Panc1 (cell line): Measurements from ENCODE around the gene SART3. TPM values are rescaled to one million over a fixed set of nuclear protein-coding genes. Genes with fewer than 3 reads are reported as not detected.

Source experiments
- ATAC-seq: fragments of 200-7000 bp; cut with Tn5 transposase; 2 replicates; pipeline ENCODE4 v1.9.1; 2020; ENCODE audit warnings: mild to moderate bottlenecking, moderate library complexity
- BruUV-seq: library from RNA; stranded (reverse); fragments of 400-500 nt; replicated peaks from 2 replicates; lab custom pipeline; 2021; lab: Mats Ljungman, UMichigan
- CTCF ChIA-PET: fragments of 300-600 bp; sonication (Branson Sonifier 250); formaldehyde crosslinking; loops from one replicate; lab custom pipeline; 2022; ENCODE audit warnings: antibody characterized with exemption; lab: Charles Lee
- POLR2A ChIA-PET: fragments of 300-600 bp; sonication (Branson Sonifier 250); formaldehyde crosslinking; loops from one replicate; lab custom pipeline; 2022; ENCODE audit warnings: antibody characterized with exemption; lab: Charles Lee
- DNase-seq: peaks from one replicate; pipeline ENCODE4 v3.0.0-alpha.2; 2010; ENCODE audit warnings: low read depth, low spot score
- H3K27ac ChIP-seq: 2 replicates; pipeline ENCODE4 v1.5.1; 2011; ENCODE audit warnings: mild to moderate bottlenecking, low read length, inconsistent platforms
- H3K27me3 ChIP-seq: fragments of 200-500 bp; sonication (Bioruptor generic); 2 replicates; pipeline ENCODE4 v1.6.0; 2014; ENCODE audit warnings: low read length, inconsistent platforms; ENCODE audit not compliant: control insufficient read depth, insufficient read depth
- H3K36me3 ChIP-seq: fragments of 200-500 bp; sonication (Bioruptor generic); 2 replicates; pipeline ENCODE4 v1.5.1; 2014; ENCODE audit warnings: inconsistent platforms, mild to moderate bottlenecking, low read length, moderate library complexity; ENCODE audit not compliant: control insufficient read depth, insufficient read depth
- H3K4me1 ChIP-seq: 2 replicates; pipeline ENCODE4 v1.5.1; 2011; ENCODE audit warnings: inconsistent platforms, mild to moderate bottlenecking, low read length, moderate library complexity; ENCODE audit not compliant: control insufficient read depth, insufficient read depth
- H3K4me3 ChIP-seq, 2 experiments: 2 replicates each; pipeline ENCODE4 v1.5.1; 2011 to 2012; ENCODE audit warnings: low read depth in 2 of 2, low read length in 2 of 2, mild to moderate bottlenecking in 2 of 2, inconsistent platforms in 1 of 2, moderate library complexity in 1 of 2
- H3K9me3 ChIP-seq: fragments of 200-500 bp; sonication (Bioruptor generic); 2 replicates; pipeline ENCODE4 v1.5.1; 2014; ENCODE audit warnings: low read depth, mild to moderate bottlenecking, inconsistent platforms, low read length, moderate library complexity; ENCODE audit not compliant: control insufficient read depth, insufficient read depth
- POLR2AphosphoS5 ChIP-seq: IDR thresholded peaks from 2 replicates; pipeline ENCODE4 v1.6.1; 2012; ENCODE audit warnings: mild to moderate bottlenecking, low read depth, low read length, moderate library complexity
- SIN3A ChIP-seq: IDR thresholded peaks from 2 replicates; pipeline ENCODE4 v1.6.1; 2012; ENCODE audit warnings: low read depth, mild to moderate bottlenecking, low read length, moderate library complexity, borderline replicate concordance; ENCODE audit not compliant: insufficient read depth
- TCF7L2 ChIP-seq: IDR thresholded peaks from 2 replicates; pipeline ENCODE4 v1.6.1; 2011; ENCODE audit warnings: mild to moderate bottlenecking, low read depth, low read length, inconsistent platforms
- in situ Hi-C: cut with HindIII; loops from 2 replicates; pipeline ENCODE4 v1.10.0; 2016; ENCODE audit warnings: low sequenced_read_pairs, low pct_unique_long_range_greater_than_20kb
- intact Hi-C: fragments of 100-400 bp; cut with micrococcal nuclease; formaldehyde crosslinking; loops from one replicate; pipeline ENCODE4 v1.10.0; 2022; ENCODE audit not compliant: unreplicated experiment
- total RNA-seq: library from RNA; stranded (reverse); gene quantifications from one replicate; pipeline ENCODE4 v1.2.1, GENCODE V29; 2021; ENCODE audit not compliant: unreplicated experiment
- TF ChIP-seq, protein P1 (sequence below): fragments of 450-650 bp; IDR thresholded peaks from 2 replicates; pipeline ENCODE4 v1.5.1; 2017; ENCODE audit warnings: mild to moderate bottlenecking
- TF ChIP-seq, protein P2 (sequence below), 2 experiments: IDR thresholded peaks; 2 replicates each; pipeline ENCODE4 v1.6.1; 2011 to 2012; ENCODE audit warnings: low read depth in 2 of 2, control low read depth in 1 of 2, low read length in 1 of 2, mild to moderate bottlenecking in 1 of 2, moderate library complexity in 1 of 2; ENCODE audit not compliant: insufficient read depth in 1 of 2

Gene SART3
- total RNA-seq, 1 experiment from 2014 or later = 55.9 TPM

DNA sequence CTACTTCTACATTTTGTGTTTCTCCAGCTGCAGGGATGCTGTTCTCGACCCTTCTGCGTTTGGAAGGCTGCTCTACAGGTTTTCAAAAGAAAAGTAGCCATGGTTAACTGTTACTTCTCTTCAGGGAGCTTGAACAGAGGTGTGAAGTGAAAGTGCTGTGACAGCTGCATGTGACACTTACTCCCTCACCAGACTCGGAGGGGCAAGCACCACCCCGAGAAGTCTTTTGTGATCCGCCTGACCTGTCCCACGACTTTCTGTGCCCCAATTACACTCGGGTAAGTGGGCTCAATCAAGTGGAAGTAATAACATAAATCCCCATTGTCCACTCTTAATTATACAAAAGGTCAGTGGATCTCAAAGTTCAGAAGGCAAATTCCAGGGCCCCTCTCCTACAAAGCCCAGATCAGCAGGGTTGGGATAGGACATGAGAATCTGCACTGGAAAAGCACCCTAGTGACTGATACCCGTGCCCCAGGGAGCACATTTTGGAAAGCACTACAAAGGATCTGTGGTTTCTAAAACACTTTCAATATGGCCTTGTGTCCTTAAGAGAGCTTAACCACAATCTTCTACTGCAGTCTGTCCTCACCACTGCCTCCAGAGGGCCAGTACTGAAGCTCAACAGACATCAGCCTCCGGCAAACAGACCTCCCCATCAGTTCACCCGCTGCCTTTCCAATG lies 34.3 kb downstream of the SART3 start:
- no peaks in the 10 kb centered on the region for H3K9me3 ChIP-seq
- no peaks in the 10 kb centered on the region for H3K4me1 ChIP-seq
- H3K36me3 ChIP-seq = peaks cover 35% of the 10 kb centered on the region
- ChIA-PET CTCF (no interaction called here), POLR2A (no interaction called here)
- intact Hi-C loops (no loop called here), in situ Hi-C loops (no loop called here)
- ATAC-seq (peak; percentile 65; the same call in 1 of the 2 replicates), DNase-seq (no peak)
- TF ChIP-seq, protein P1, sequence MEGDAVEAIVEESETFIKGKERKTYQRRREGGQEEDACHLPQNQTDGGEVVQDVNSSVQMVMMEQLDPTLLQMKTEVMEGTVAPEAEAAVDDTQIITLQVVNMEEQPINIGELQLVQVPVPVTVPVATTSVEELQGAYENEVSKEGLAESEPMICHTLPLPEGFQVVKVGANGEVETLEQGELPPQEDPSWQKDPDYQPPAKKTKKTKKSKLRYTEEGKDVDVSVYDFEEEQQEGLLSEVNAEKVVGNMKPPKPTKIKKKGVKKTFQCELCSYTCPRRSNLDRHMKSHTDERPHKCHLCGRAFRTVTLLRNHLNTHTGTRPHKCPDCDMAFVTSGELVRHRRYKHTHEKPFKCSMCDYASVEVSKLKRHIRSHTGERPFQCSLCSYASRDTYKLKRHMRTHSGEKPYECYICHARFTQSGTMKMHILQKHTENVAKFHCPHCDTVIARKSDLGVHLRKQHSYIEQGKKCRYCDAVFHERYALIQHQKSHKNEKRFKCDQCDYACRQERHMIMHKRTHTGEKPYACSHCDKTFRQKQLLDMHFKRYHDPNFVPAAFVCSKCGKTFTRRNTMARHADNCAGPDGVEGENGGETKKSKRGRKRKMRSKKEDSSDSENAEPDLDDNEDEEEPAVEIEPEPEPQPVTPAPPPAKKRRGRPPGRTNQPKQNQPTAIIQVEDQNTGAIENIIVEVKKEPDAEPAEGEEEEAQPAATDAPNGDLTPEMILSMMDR = no peak
- no peak for TF ChIP-seq SIN3A
- TF ChIP-seq, protein P2, sequence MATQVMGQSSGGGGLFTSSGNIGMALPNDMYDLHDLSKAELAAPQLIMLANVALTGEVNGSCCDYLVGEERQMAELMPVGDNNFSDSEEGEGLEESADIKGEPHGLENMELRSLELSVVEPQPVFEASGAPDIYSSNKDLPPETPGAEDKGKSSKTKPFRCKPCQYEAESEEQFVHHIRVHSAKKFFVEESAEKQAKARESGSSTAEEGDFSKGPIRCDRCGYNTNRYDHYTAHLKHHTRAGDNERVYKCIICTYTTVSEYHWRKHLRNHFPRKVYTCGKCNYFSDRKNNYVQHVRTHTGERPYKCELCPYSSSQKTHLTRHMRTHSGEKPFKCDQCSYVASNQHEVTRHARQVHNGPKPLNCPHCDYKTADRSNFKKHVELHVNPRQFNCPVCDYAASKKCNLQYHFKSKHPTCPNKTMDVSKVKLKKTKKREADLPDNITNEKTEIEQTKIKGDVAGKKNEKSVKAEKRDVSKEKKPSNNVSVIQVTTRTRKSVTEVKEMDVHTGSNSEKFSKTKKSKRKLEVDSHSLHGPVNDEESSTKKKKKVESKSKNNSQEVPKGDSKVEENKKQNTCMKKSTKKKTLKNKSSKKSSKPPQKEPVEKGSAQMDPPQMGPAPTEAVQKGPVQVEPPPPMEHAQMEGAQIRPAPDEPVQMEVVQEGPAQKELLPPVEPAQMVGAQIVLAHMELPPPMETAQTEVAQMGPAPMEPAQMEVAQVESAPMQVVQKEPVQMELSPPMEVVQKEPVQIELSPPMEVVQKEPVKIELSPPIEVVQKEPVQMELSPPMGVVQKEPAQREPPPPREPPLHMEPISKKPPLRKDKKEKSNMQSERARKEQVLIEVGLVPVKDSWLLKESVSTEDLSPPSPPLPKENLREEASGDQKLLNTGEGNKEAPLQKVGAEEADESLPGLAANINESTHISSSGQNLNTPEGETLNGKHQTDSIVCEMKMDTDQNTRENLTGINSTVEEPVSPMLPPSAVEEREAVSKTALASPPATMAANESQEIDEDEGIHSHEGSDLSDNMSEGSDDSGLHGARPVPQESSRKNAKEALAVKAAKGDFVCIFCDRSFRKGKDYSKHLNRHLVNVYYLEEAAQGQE (IDR thresholded peaks at IDR 0.05; ENCODE audit: insufficient read depth in 1 of 2, low read depth in 2 of 2, low read length in 1 of 2) = no peak
- TF ChIP-seq TCF7L2 = no peak
- no peak for TF ChIP-seq POLR2AphosphoS5
- no peak overlapping the region for H3K4me3 ChIP-seq
- H3K27me3 ChIP-seq = no peaks in the 10 kb centered on the region
- no TSS peak for BruUV-seq
- H3K27ac ChIP-seq = no peak overlapping the region

- TF ChIP-seq TCF7L2 (no peak), POLR2AphosphoS5 (no peak), SIN3A (no peak)
- TF ChIP-seq, protein P1 = no peak
- TF ChIP-seq, protein P2 (IDR thresholded peaks at IDR 0.05; ENCODE audit: insufficient read depth in 1 of 2, low read depth in 2 of 2, low read length in 1 of 2) = no peak
- ATAC-seq = peak; percentile 44; the same call in 1 of the 2 replicates
- H3K4me3 ChIP-seq = no peak overlapping the region
- intact Hi-C loops = no loop called here
- POLR2A ChIA-PET = no interaction called here
- in situ Hi-C loops = no loop called here
- no TSS peak for BruUV-seq
- H3K27me3 ChIP-seq = no peaks in the 10 kb centered on the region
- CTCF ChIA-PET = no interaction called here
- H3K4me1 ChIP-seq = no peaks in the 10 kb centered on the region
- H3K27ac ChIP-seq = no peak overlapping the region
- DNase-seq = no peak
- H3K9me3 ChIP-seq = no peaks in the 10 kb centered on the region
- peaks cover 41% of the 10 kb centered on the region for H3K36me3 ChIP-seq
Observed at GRCh38 chr12:108525681-108526080, 35.3 kb downstream of the SART3 start.
